OCI-LY1 (cell line): ENCODE measurements around the gene CDC42BPB.

Source experiments
- CTCF ChIP-seq: fragments of 200-600 bp; sonication (generic), shearing (Covaris generic); IDR thresholded peaks from 2 replicates; pipeline ENCODE4 v1.5.1; 2017; ENCODE audit warnings: mild to moderate bottlenecking, antibody characterized with exemption, low read length, moderate library complexity, mixed read lengths
- EZH2 ChIP-seq: fragments of 200-600 bp; sonication (generic), shearing (Covaris generic); IDR thresholded peaks from 2 replicates; pipeline ENCODE4 v1.8.0; 2017; ENCODE audit warnings: borderline replicate concordance, mixed run types, mild to moderate bottlenecking, antibody characterized with exemption, low read length, moderate library complexity, mixed read lengths

- peak; percentile 85 for TF ChIP-seq CTCF
- no peak for TF ChIP-seq EZH2
These were observed 81.7 kb downstream of the CDC42BPB start for GRCh38 chr14:102975662-102976061.
